ENCODE data around the gene PLSCR5.

DNA sequence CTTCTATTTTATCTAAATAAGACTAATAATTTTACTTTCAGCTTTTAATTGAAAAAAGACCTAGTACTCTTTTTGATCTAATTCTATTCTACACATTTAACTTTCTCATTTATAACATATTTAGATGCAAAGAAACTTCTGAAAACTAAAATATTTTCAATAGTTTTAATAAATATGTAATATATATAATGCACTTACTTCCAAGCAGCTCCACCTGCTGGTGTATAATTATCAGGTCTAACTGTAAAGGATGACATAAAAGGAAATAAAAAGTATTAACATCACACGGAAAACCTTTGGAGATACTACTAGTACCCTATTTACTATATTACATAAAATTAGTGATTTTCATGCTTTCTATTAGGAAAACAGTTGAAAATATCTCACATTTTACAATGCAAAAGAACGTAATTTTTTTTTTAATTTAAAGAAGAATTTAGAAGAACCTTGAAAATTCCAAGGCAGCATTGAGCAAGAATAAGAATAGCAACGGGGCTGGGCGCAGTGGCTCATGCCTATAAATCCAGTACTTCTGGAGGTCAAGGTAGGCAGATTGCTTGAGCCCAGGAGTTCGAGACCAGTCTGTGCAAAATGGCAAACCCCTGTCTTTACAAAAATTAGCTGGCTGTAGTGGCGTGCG is 10.2 kb downstream of the PLSCR5 start:
- TF ChIP-seq, protein P1, sequence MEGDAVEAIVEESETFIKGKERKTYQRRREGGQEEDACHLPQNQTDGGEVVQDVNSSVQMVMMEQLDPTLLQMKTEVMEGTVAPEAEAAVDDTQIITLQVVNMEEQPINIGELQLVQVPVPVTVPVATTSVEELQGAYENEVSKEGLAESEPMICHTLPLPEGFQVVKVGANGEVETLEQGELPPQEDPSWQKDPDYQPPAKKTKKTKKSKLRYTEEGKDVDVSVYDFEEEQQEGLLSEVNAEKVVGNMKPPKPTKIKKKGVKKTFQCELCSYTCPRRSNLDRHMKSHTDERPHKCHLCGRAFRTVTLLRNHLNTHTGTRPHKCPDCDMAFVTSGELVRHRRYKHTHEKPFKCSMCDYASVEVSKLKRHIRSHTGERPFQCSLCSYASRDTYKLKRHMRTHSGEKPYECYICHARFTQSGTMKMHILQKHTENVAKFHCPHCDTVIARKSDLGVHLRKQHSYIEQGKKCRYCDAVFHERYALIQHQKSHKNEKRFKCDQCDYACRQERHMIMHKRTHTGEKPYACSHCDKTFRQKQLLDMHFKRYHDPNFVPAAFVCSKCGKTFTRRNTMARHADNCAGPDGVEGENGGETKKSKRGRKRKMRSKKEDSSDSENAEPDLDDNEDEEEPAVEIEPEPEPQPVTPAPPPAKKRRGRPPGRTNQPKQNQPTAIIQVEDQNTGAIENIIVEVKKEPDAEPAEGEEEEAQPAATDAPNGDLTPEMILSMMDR (IDR thresholded peaks at IDR 0.05; ENCODE audit: insufficient read depth, low read depth, low read length) = peak; percentile 23
- TF ChIP-seq EZH2 (IDR thresholded peaks at IDR 0.05; ENCODE audit: insufficient read depth, low read length) = no peak
